WTC11 (cell line): Measurements from ENCODE around the gene DAB1.

ENCODE experiments used
- CREM ChIP-seq: sonication (generic); formaldehyde crosslinking; IDR thresholded peaks from 2 replicates; pipeline ENCODE4 v1.8.1; 2022; ENCODE audit warnings: mild to moderate bottlenecking, missing genetic modification reagents, moderate library complexity
- NR3C1 ChIP-seq: sonication (generic); formaldehyde crosslinking; conservative IDR thresholded peaks from 2 replicates; pipeline ENCODE4 v1.8.1; 2023; ENCODE audit warnings: low read depth, mild to moderate bottlenecking, missing genetic modification reagents
- ZNF317 ChIP-seq: sonication (generic); formaldehyde crosslinking; IDR thresholded peaks from 2 replicates; pipeline ENCODE4 v1.8.1; 2023; ENCODE audit warnings: low read depth, mild to moderate bottlenecking, moderate library complexity, missing genetic modification reagents, borderline replicate concordance
- TF ChIP-seq, protein P1 (sequence below): fragments of 200-600 bp; IDR thresholded peaks from 2 replicates; pipeline ENCODE4 v1.8.0; 2022; ENCODE audit warnings: antibody characterized with exemption

DNA sequence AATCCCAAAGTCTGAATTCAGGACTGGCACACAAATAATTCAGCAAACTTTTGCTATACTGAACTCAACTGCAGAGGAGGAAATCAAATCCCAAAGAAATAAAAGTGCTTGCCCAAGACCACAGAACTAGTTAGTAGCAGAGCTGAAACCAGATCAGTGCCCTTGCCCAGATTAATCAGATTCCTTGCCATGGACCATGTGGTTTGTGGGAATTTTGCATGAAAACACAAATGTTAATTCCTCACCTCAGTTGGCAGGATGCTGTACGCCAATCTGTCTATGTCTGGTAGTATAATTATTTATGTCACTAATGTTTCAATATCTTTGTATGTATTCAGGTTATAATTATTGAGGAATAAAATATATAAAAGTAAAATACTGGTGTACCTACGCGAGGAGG is 173.8 kb downstream of the DAB1 start:
- TF ChIP-seq, protein P1, sequence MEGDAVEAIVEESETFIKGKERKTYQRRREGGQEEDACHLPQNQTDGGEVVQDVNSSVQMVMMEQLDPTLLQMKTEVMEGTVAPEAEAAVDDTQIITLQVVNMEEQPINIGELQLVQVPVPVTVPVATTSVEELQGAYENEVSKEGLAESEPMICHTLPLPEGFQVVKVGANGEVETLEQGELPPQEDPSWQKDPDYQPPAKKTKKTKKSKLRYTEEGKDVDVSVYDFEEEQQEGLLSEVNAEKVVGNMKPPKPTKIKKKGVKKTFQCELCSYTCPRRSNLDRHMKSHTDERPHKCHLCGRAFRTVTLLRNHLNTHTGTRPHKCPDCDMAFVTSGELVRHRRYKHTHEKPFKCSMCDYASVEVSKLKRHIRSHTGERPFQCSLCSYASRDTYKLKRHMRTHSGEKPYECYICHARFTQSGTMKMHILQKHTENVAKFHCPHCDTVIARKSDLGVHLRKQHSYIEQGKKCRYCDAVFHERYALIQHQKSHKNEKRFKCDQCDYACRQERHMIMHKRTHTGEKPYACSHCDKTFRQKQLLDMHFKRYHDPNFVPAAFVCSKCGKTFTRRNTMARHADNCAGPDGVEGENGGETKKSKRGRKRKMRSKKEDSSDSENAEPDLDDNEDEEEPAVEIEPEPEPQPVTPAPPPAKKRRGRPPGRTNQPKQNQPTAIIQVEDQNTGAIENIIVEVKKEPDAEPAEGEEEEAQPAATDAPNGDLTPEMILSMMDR, result no peak
- no peak for TF ChIP-seq CREM (CRISPR knock-in tag)
- no peak for TF ChIP-seq ZNF317
- TF ChIP-seq NR3C1 (CRISPR knock-in tag), result no peak
